ENCODE data around the gene FRMD4A. TPM values are rescaled to one million over a fixed set of nuclear protein-coding genes. Genes with fewer than 3 reads are reported as not detected.

Gene FRMD4A
- total RNA-seq, 2 donors from 2014 or later: 8.6 to 10.2 TPM

DNA sequence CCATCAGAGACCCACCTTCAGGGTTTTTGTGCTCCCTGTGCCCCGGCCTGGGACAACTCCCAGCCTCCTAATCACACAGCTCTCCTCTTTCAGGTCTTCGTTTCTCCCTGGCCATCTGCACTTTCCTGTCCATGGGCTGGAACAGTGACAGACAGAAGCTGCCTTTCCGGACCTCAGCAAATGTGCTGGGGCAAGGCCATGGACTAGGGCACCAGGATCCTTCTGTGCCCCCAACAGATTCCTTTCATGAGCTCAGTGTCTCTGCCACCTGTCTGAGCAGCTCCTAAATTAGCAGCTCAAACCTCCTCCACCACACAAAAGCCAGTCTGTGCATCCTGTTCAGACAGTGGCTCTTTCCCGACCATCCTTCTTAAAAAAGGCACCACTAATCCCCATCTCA is 41.9 kb upstream of the FRMD4A start:
- H3K9me3 ChIP-seq: no peaks in the 10 kb centered on the region
- H3K27me3 ChIP-seq: no peaks in the 10 kb centered on the region
- TF ChIP-seq, protein P1, sequence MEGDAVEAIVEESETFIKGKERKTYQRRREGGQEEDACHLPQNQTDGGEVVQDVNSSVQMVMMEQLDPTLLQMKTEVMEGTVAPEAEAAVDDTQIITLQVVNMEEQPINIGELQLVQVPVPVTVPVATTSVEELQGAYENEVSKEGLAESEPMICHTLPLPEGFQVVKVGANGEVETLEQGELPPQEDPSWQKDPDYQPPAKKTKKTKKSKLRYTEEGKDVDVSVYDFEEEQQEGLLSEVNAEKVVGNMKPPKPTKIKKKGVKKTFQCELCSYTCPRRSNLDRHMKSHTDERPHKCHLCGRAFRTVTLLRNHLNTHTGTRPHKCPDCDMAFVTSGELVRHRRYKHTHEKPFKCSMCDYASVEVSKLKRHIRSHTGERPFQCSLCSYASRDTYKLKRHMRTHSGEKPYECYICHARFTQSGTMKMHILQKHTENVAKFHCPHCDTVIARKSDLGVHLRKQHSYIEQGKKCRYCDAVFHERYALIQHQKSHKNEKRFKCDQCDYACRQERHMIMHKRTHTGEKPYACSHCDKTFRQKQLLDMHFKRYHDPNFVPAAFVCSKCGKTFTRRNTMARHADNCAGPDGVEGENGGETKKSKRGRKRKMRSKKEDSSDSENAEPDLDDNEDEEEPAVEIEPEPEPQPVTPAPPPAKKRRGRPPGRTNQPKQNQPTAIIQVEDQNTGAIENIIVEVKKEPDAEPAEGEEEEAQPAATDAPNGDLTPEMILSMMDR (IDR thresholded peaks at IDR 0.05): no peak
- intact Hi-C loops (cut with DNase I): no loop called here
- no peak overlapping the region for H3K27ac ChIP-seq
- no peak overlapping the region for H3K4me3 ChIP-seq
- no peak for DNase-seq
- H3K9ac ChIP-seq (ENCODE audit: low read depth in 2 of 2, low read length in 2 of 2): no peak overlapping the region
- H3K4me1 ChIP-seq: no peaks in the 10 kb centered on the region
- H3K36me3 ChIP-seq: no peaks in the 10 kb centered on the region

DNA sequence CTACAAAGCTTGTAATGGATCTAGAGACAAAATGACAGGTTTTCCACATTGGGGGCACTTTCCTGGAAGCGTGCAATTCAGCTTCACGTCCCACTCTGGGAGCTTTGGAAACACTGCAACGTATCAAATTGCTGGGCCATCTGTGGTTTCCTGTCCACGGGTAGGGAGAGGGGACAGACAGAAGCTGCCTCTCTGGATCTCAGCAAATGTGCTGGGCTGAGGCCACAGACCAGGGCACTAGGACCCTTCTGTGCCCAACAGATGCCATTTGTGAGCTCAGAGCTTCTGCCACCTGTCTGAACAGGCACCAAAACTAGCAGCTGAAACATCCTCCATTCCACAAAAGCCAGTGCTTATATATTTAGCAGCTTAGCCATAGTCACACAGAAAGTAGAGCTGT is 40.9 kb upstream of the FRMD4A start:
- DNase-seq: no peak
- no peaks in the 10 kb centered on the region for H3K27me3 ChIP-seq
- no peak overlapping the region for H3K4me3 ChIP-seq
- no peaks in the 10 kb centered on the region for H3K36me3 ChIP-seq
- no peaks in the 10 kb centered on the region for H3K4me1 ChIP-seq
- H3K9ac ChIP-seq (ENCODE audit: low read depth in 2 of 2, low read length in 2 of 2): no peak overlapping the region
- TF ChIP-seq, protein P1 (IDR thresholded peaks at IDR 0.05): no peak
- no peak overlapping the region for H3K27ac ChIP-seq
- intact Hi-C loops (cut with DNase I): no loop called here
- H3K9me3 ChIP-seq: no peaks in the 10 kb centered on the region

DNA sequence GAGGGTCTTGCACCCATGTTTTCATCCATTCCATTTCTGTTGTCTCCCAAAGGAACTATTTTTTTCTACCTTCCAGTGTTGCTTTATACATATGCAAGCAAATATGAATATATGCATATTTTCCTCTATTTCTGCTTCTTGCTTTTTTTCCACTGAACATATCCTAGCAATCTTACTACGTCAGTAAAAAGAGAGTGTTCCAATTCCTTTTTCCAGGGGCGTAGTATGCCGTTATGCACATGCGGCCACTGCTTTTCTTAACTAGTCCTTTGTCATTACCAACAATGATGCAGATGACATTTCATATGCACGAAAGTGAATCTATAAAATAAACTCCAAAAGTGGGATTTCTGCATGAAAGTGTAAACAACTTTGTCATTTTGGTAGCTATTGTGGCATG is 40.2 kb upstream of the FRMD4A start:
- TF ChIP-seq, protein P1 (IDR thresholded peaks at IDR 0.05): no peak
- Histone ChIP-seq H3K27ac (no peak overlapping the region), H3K27me3 (no peaks in the 10 kb centered on the region), H3K4me1 (no peaks in the 10 kb centered on the region), H3K9ac (ENCODE audit: low read depth in 2 of 2, low read length in 2 of 2) (no peak overlapping the region), H3K9me3 (no peaks in the 10 kb centered on the region), H3K4me3 (no peak overlapping the region), H3K36me3 (no peaks in the 10 kb centered on the region)
- intact Hi-C loops (cut with DNase I): no loop called here
- no peak for DNase-seq

DNA sequence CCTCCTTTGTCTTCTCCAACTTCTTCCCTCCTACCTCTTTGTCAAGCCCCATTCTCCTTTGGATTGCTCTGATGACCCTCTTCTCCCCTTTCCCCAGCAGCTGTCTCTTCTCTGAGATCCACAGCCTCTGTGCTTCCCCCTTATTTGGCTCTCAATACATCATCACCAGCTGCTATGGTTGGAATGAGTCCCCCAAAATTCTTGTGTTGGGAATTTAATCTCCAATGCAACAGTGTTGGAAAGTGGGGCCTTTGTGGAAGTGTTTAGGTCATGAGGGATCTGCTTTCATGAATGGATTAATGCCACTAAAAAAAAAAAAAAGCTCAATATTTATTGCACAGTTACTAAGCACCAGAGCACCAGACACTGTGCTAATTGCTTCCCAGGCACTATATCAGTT is 39.2 kb upstream of the FRMD4A start:
- Histone ChIP-seq H3K27ac (no peak overlapping the region), H3K4me3 (no peak overlapping the region), H3K9ac (ENCODE audit: low read depth in 2 of 2, low read length in 2 of 2) (no peak overlapping the region), H3K4me1 (no peaks in the 10 kb centered on the region), H3K9me3 (no peaks in the 10 kb centered on the region), H3K27me3 (no peaks in the 10 kb centered on the region), H3K36me3 (no peaks in the 10 kb centered on the region)
- intact Hi-C loops (cut with DNase I): no loop called here
- DNase-seq: no peak
- TF ChIP-seq, protein P1 (IDR thresholded peaks at IDR 0.05): no peak

DNA sequence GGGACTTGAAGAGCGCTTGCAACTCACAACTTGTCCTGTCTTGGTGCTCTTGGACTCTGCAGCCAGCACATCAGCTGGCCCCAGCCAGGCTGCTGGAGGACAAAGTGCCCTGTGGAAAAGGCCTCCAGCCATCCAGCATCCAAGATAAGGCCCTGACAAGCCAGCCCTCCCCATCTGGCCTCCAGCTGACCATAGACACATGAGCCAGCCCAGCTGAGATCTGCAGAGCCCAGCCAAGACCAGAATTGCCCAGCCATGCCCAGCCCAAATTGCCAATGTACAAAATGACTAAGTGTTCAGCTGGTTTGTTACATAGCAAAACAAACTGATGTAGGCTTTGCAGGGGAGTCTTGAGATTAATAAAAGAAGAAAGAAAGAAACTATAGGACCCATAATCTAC is 36.0 kb upstream of the FRMD4A start:
- no peaks in the 10 kb centered on the region for H3K27me3 ChIP-seq
- no peaks in the 10 kb centered on the region for H3K4me1 ChIP-seq
- no peaks in the 10 kb centered on the region for H3K9me3 ChIP-seq
- intact Hi-C loops (cut with DNase I): no loop called here
- no peak overlapping the region for H3K4me3 ChIP-seq
- TF ChIP-seq, protein P1 (IDR thresholded peaks at IDR 0.05): no peak
- no peak for DNase-seq
- H3K9ac ChIP-seq (ENCODE audit: low read depth in 2 of 2, low read length in 2 of 2): no peak overlapping the region
- H3K36me3 ChIP-seq: no peaks in the 10 kb centered on the region
- no peak overlapping the region for H3K27ac ChIP-seq

DNA sequence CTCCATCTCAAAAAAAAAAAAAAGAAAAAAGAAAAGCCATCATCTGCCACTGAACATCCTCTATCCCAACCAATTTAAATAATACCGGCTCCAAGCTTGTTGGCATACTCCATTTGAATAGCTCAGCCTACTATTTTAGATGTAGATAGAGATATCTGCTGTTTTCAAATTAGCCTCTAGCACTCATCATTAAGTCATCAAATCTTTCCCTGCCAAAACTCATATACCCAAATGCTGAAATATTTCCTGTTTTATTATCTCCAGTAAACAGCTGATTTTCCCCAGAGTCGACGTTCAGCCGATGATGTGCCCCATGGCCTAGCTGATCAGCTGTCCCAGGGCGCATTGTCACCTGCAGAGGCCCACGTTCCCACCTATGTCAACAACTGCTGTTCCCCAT is 34.5 kb upstream of the FRMD4A start:
- Histone ChIP-seq H3K4me1 (no peaks in the 10 kb centered on the region), H3K9me3 (no peaks in the 10 kb centered on the region), H3K36me3 (no peaks in the 10 kb centered on the region), H3K9ac (ENCODE audit: low read depth in 2 of 2, low read length in 2 of 2) (no peak overlapping the region), H3K4me3 (no peak overlapping the region), H3K27me3 (no peaks in the 10 kb centered on the region), H3K27ac (no peak overlapping the region)
- DNase-seq: no peak
- TF ChIP-seq, protein P1 (IDR thresholded peaks at IDR 0.05): no peak
- intact Hi-C loops (cut with DNase I): no loop called here
